WTC11 (cell line): Measurements from ENCODE around the gene CACNA2D3.

Source experiments
- ATF2 ChIP-seq: sonication (generic); formaldehyde crosslinking; IDR thresholded peaks from 2 replicates; pipeline ENCODE4 v1.8.1; 2022; ENCODE audit warnings: low read depth, missing genetic modification reagents, borderline replicate concordance
- CTCF ChIP-seq: fragments of 200-600 bp; IDR thresholded peaks from 2 replicates; pipeline ENCODE4 v1.8.0; 2022; ENCODE audit warnings: antibody characterized with exemption

GRCh38 chr3:54977439-54977838, 855.1 kb downstream of the CACNA2D3 start:
- TF ChIP-seq CTCF (no peak), ATF2 (CRISPR knock-in tag) (no peak)
